ENCODE measurements around the gene PRKCA.

DNA sequence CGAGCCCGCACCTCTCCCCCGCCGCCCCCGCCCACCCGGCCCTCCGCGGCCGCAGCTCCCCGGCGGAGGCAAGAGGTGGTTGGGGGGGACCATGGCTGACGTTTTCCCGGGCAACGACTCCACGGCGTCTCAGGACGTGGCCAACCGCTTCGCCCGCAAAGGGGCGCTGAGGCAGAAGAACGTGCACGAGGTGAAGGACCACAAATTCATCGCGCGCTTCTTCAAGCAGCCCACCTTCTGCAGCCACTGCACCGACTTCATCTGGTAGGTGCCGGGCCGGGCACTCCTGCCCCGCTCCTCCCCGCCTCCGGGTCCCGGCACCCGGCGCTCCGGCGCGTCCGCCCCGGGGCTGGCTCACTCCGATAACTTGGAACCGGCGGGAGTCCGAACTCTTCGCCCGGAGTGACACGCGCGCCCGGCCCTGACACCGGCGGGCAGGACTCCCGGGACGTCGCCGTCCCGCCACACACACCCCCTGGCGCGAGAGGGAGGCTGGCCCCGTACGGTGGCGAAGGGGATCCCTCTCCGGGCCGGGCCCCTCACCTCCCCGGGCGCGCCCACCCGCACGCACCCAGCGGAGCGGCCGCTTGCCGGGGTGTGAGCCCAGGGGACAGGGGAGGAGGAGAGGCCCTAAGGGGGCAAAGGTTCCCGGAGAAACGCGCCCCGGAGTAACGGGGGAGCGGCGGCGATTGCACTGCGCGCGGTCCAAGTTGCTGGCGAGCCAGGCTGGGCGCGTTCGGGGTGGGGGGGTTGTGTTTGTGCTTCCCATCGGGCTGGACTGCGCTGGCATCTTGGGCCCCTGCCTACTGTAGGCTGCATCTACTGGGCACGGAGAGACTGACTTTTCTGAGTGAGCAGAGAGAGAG, 581 bp downstream of the PRKCA start:
- TF ChIP-seq, protein P1, sequence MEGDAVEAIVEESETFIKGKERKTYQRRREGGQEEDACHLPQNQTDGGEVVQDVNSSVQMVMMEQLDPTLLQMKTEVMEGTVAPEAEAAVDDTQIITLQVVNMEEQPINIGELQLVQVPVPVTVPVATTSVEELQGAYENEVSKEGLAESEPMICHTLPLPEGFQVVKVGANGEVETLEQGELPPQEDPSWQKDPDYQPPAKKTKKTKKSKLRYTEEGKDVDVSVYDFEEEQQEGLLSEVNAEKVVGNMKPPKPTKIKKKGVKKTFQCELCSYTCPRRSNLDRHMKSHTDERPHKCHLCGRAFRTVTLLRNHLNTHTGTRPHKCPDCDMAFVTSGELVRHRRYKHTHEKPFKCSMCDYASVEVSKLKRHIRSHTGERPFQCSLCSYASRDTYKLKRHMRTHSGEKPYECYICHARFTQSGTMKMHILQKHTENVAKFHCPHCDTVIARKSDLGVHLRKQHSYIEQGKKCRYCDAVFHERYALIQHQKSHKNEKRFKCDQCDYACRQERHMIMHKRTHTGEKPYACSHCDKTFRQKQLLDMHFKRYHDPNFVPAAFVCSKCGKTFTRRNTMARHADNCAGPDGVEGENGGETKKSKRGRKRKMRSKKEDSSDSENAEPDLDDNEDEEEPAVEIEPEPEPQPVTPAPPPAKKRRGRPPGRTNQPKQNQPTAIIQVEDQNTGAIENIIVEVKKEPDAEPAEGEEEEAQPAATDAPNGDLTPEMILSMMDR (conservative IDR thresholded peaks at IDR 0.05; ENCODE audit: low read depth, low read length), result no peak
- no peak for TF ChIP-seq EZH2phosphoT487 (IDR thresholded peaks at IDR 0.05; ENCODE audit: borderline replicate concordance, low read length)
- TF ChIP-seq EZH2 (IDR thresholded peaks at IDR 0.05; ENCODE audit: low read length, unreplicated experiment), result no peak
